HEK293 (cell line): ENCODE data around the gene TMED6.

Experiments used
- CTCF ChIA-PET: fragments of 350-600 bp; formaldehyde crosslinking; extraction: SDS; loops from one replicate; lab custom pipeline; 2021; ENCODE audit warnings: antibody characterized with exemption; lab: Yijun Ruan, JAX
- POLR2A ChIA-PET: fragments of 300-600 bp; formaldehyde crosslinking; extraction: SDS; loops from one replicate; lab custom pipeline; 2020; ENCODE audit warnings: antibody characterized with exemption, inconsistent platforms; lab: Yijun Ruan, JAX
- H3K27ac ChIP-seq: fragments of 200-500 bp; sonication (Bioruptor generic); 2 replicates; pipeline ENCODE4 v1.5.1; 2014; ENCODE audit warnings: low read depth, low read length, control low read depth, inconsistent platforms; ENCODE audit errors: extremely low read depth
- H3K36me3 ChIP-seq, 2 experiments: fragments of 200-500 bp in 1 of 2; sonication (Bioruptor generic) in 1 of 2; 1 replicate in 1 of 2; 2 replicates in 1 of 2; pipeline ENCODE4 v1.5.1; 2014 to 2017; ENCODE audit warnings: inconsistent platforms in 2 of 2, low read length in 2 of 2; ENCODE audit not compliant: control insufficient read depth in 2 of 2, insufficient read depth in 1 of 2
- H3K4me1 ChIP-seq: fragments of 200-500 bp; sonication (Bioruptor generic); 2 replicates; pipeline ENCODE4 v1.5.1; 2014; ENCODE audit warnings: mild to moderate bottlenecking, low read length, inconsistent platforms; ENCODE audit not compliant: control insufficient read depth, insufficient read depth
- H3K4me3 ChIP-seq: 2 replicates; pipeline ENCODE4 v1.5.1; 2011; ENCODE audit warnings: low read depth, mild to moderate bottlenecking, control low read depth, low read length, moderate library complexity
- H3K9me3 ChIP-seq: fragments of 200-500 bp; sonication (Bioruptor generic); 2 replicates; pipeline ENCODE4 v1.5.1; 2014; ENCODE audit warnings: low read depth, low read length, inconsistent platforms; ENCODE audit not compliant: control insufficient read depth, insufficient read depth
- AEBP2 ChIP-seq: fragments of 450-650 bp; formaldehyde crosslinking; IDR thresholded peaks from 2 replicates; pipeline ENCODE4 v1.5.1; 2016; ENCODE audit warnings: missing biosample characterization, missing genetic modification characterization, borderline replicate concordance
- GLI2 ChIP-seq: fragments of 450-650 bp; formaldehyde crosslinking; IDR thresholded peaks from 2 replicates; pipeline ENCODE4; 2017; ENCODE audit warnings: missing biosample characterization, missing genetic modification characterization, low read depth, borderline replicate concordance
- HIC1 ChIP-seq: fragments of 450-650 bp; formaldehyde crosslinking; IDR thresholded peaks from 2 replicates; pipeline ENCODE4 v1.5.1; 2016; ENCODE audit warnings: missing biosample characterization, missing genetic modification characterization
- HOXC10 ChIP-seq: sonication (generic); formaldehyde crosslinking; IDR thresholded peaks from 2 replicates; pipeline ENCODE4 v1.8.1; 2023; ENCODE audit warnings: mild to moderate bottlenecking, missing genetic modification reagents
- MYNN ChIP-seq: fragments of 450-650 bp; formaldehyde crosslinking; IDR thresholded peaks from 2 replicates; pipeline ENCODE4 v1.5.1; 2016; ENCODE audit warnings: missing biosample characterization, missing genetic modification characterization, borderline replicate concordance
- PRDM6 ChIP-seq: fragments of 450-650 bp; formaldehyde crosslinking; IDR thresholded peaks from 2 replicates; pipeline ENCODE4 v1.5.1; 2017; ENCODE audit warnings: missing biosample characterization, missing genetic modification characterization
- SP2 ChIP-seq: fragments of 450-650 bp; formaldehyde crosslinking; IDR thresholded peaks from 2 replicates; pipeline ENCODE4 v1.5.1; 2016; ENCODE audit warnings: missing biosample characterization, missing genetic modification characterization
- YY2 ChIP-seq: fragments of 450-650 bp; formaldehyde crosslinking; IDR thresholded peaks from 2 replicates; pipeline ENCODE4 v1.5.1; 2016; ENCODE audit warnings: missing biosample characterization, missing genetic modification characterization
- ZBTB1 ChIP-seq: fragments of 450-650 bp; formaldehyde crosslinking; IDR thresholded peaks from 2 replicates; pipeline ENCODE4 v1.5.1; 2016; ENCODE audit warnings: missing biosample characterization, missing genetic modification characterization
- ZNF292 ChIP-seq: fragments of 450-650 bp; formaldehyde crosslinking; IDR thresholded peaks from 2 replicates; pipeline ENCODE4 v1.5.1; 2016; ENCODE audit warnings: low read depth, missing biosample characterization, missing genetic modification characterization, borderline replicate concordance
- ZNF350 ChIP-seq: fragments of 450-650 bp; formaldehyde crosslinking; IDR thresholded peaks from 2 replicates; pipeline ENCODE4 v1.5.0; 2017; ENCODE audit warnings: missing biosample characterization, mild to moderate bottlenecking, missing genetic modification characterization
- ZNF558 ChIP-seq: fragments of 450-650 bp; formaldehyde crosslinking; IDR thresholded peaks from 2 replicates; pipeline ENCODE4 v1.5.1; 2016; ENCODE audit warnings: missing biosample characterization, missing genetic modification characterization
- ZNF580 ChIP-seq: fragments of 450-650 bp; formaldehyde crosslinking; IDR thresholded peaks from 2 replicates; pipeline ENCODE4 v1.5.1; 2016; ENCODE audit warnings: missing biosample characterization, missing genetic modification characterization
- ZNF621 ChIP-seq: fragments of 450-650 bp; formaldehyde crosslinking; IDR thresholded peaks from 2 replicates; pipeline ENCODE4 v1.5.1; 2017; ENCODE audit warnings: missing biosample characterization, missing genetic modification characterization
- ZNF664 ChIP-seq: fragments of 450-650 bp; formaldehyde crosslinking; IDR thresholded peaks from 2 replicates; pipeline ENCODE4 v1.5.1; 2016; ENCODE audit warnings: missing biosample characterization, missing genetic modification characterization
- ZNF791 ChIP-seq: fragments of 450-650 bp; formaldehyde crosslinking; IDR thresholded peaks from 2 replicates; pipeline ENCODE4 v1.5.1; 2016; ENCODE audit warnings: missing biosample characterization, missing genetic modification characterization

Gene TMED6

GRCh38 chr16:69306031-69306430 lies 45.6 kb downstream of the TMED6 start (continued):
- TF ChIP-seq GLI2 (tag by site-specific recombination) (no peak), HOXC10 (CRISPR knock-in tag) (no peak), ZNF350 (tag by site-specific recombination) (no peak), ZNF621 (tag by site-specific recombination) (no peak), SP2 (tag by site-specific recombination) (no peak), ZNF791 (tag by site-specific recombination) (no peak)

GRCh38 chr16:69302301-69302700 lies 49.3 kb downstream of the TMED6 start:
- Histone ChIP-seq H3K27ac (no peak overlapping the region), H3K4me1 (no peaks in the 10 kb centered on the region), H3K36me3 (peaks cover 6 to 43% of the 10 kb centered on the region in 2 experiments; a peak in 2 of 3 replicates), H3K4me3 (no peak overlapping the region), H3K9me3 (no peaks in the 10 kb centered on the region)
- ChIA-PET CTCF (interaction anchor here (0.5 to 1.3 kb wide), 4 partner anchors 17 to 781 kb away, joined by 3 to 4 read pairs (median 4); no protein-coding TSS in a partner anchor), POLR2A (no interaction called here)
- no peak for TF ChIP-seq ZNF292 (tag by site-specific recombination)

- no peak for TF ChIP-seq AEBP2 (tag by site-specific recombination)
- no peak for TF ChIP-seq MYNN (tag by site-specific recombination)
- TF ChIP-seq YY2 (tag by site-specific recombination) = no peak
- TF ChIP-seq PRDM6 (tag by site-specific recombination) = no peak
- no peak for TF ChIP-seq ZNF664 (tag by site-specific recombination)
- TF ChIP-seq HIC1 = no peak
- TF ChIP-seq ZNF558 (tag by site-specific recombination) = no peak
- no peak for TF ChIP-seq ZBTB1 (tag by site-specific recombination)
- no peak for TF ChIP-seq ZNF580
- no peaks in the 10 kb centered on the region for H3K4me1 ChIP-seq
- CTCF ChIA-PET = interaction anchor here (0.5 to 1.3 kb wide), 3 partner anchors 16 to 482 kb away, joined by 3 to 4 read pairs (median 3); no protein-coding TSS in a partner anchor
- H3K36me3 ChIP-seq = peaks cover 6 to 43% of the 10 kb centered on the region in 2 experiments; a peak in 2 of 3 replicates
- POLR2A ChIA-PET = no interaction called here
- no peaks in the 10 kb centered on the region for H3K9me3 ChIP-seq
- H3K4me3 ChIP-seq = no peak overlapping the region
- H3K27ac ChIP-seq = no peak overlapping the region
Observed at GRCh38 chr16:69301861-69302260, 49.7 kb downstream of the TMED6 start.
